DMS53 (cell line): ENCODE results near the gene CSRP2.
A peak's percentile ranks its signal among the peaks of the same experiment; 100 is the strongest.

ENCODE experiments used
- DNase-seq: peaks from one replicate; lab custom pipeline; 2025; lab: John Stamatoyannopoulos, UW

The CSRP2 gene

DNA sequence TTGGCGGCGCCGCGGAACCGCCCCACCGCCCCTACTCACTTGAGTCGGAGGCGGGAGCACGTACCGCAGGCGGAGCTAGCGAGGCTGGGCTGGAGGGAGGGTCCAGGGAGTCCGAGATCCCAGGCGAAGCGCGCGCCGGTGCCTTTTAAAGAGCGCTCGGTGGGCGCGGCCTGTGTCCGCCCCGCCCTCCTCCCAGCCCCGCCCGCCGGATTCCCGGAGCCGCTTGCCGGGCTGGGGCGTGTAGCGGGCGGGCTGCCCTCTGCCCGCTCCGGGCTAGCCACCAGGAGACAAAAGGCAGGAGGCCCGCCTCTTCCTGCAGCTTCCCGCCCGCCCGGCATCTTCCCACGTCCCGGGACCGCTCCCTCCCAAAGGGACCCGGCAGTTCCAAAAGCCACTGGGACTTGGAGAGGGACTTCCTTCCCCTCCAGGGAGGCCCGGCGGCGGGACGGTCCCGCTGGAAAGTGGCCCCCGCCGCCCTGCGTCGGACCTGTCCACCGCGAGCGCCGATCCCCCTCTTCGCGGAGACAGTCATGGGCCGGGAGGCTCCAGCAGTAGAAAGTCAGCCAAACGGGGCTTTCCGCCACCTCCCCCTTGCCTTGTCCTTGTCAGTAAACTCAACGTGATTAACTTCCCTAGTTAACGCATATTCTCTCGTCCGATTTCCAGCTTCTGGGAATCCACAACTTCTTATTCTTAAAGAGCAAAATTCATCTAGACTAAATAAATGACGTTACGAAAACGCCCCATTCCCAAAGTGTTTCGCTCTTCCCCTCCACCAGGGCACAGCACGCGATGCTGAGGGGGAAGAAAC, at the start of gene CSRP2:
TSS of gene CSRP2 (minus strand) at position 121 of the 811 bp plus-strand sequence. CDS start 12,759 bp downstream, outside the sequence.
- DNase-seq, result peak; percentile 97

DNA sequence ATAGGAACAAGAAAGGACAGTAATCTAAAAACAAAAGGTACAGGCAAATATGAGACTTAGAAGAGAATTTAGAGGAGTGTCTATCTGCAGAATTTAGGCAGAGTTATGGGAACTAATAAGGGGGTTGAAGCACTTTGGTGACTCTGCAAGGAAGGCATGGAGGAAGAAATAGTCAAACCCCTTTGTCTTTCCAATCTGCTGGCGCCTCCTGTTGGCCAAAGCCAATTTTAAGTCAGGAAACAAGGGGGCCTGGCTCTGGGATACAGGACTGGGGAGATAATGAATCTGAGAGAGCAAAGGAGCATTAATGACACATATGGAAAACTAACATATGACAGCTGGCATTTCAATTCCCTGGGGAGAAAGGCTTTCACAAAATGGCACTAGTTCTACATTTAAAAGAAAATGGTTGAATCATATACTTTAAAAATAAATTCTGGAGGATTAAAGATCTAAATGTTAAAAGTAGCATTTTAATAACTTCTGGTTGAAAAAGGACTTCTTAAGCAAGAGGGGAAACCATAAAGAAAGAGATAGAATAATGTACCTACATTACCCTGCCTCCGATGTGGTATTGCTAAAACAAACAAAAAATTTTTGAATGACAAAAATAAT, 48.5 kb upstream of the CSRP2 start:
- peak; percentile 64 for DNase-seq

DNA sequence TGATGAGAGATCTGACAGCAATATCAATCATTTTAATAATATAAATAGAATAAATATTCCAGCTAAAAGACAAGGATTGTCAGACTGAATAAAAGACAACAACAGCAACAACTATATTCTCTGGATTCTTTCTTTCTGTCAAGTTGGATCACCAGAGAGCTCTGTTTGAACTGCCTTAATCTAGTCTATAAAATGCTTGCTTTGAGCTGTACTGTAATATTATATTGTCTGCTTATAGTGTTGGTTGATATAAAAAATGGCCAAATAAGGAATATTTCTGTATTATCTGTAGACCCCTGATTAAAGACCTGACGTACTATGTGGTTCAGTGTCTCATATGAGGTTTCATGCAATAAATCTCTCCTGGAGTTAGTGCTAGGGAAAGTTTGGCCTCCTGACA, 46.3 kb upstream of the CSRP2 start:
- no peak for DNase-seq

DNA sequence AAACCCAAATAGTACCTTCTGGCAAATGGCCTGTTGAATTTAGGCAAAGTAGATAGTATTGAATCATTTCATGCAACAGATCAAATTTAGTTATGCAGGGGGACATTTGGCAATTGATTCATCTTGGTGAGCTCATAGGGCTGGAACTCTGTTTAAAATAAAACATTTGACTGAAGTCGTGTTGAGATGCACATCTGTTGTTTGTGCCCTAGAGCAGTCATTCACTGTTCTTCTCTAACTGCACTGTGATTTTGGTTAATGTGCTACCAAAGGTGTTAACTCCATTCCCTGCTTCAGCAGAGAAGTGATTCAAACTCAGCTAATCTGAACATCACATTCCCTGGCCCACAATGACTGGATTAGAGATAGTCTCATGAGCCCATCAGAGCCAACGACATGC, 44.0 kb upstream of the CSRP2 start:
- no peak for DNase-seq

DNA sequence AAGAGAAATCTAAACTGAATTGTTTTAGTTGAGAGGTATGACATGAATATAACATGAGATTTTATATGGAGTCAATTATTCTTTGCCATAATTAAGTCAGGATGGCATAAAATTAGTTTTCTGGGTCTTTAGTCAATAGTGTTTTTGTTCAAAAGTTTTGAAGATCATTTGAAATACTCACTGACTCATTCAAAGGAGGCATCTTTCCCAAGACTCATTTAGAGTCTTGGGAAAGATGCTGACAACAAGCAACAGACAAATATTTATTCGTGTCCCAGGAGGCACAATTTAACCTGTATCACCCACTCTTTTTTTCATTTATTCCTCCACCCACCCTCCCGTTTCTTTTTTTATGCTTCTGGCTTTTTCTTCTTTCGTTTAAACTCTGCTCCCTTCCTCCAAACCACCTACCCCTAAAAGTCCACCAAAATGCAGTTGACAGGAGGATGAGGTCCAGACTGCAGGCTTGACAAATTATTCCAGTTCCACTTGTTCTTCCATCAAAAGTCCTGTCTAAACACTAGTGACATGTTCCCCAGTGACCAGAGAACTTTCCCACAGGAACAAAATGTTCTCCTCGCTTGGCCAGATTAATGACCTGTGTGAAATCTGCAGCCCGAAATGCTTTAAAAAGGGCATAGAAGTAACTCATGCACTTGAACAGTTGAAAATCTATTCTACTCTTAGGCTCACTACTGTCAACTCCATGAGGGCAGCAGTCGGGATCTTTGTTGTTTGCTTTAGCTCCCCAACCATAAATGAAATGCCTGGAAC, 43.3 kb upstream of the CSRP2 start:
- DNase-seq, result no peak

DNA sequence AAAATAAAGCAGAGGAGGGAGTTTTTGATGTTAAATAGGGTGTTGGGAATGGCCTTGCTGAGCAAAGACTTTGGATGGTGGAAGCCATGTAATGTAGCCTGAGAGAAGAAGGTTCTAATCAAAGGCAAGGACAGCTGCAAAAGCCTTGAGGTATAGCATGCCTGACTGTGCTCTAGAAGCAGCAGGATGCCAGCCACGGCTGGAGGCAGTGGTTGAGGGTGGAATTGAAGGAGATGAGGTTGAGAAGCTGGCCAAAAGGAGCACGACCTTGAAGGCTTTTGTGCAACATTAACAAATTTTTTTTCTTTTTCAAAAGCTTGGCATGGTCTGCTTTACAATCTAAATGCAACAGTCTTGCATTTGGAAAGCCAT, 42.3 kb upstream of the CSRP2 start:
- DNase-seq, result no peak

DNA sequence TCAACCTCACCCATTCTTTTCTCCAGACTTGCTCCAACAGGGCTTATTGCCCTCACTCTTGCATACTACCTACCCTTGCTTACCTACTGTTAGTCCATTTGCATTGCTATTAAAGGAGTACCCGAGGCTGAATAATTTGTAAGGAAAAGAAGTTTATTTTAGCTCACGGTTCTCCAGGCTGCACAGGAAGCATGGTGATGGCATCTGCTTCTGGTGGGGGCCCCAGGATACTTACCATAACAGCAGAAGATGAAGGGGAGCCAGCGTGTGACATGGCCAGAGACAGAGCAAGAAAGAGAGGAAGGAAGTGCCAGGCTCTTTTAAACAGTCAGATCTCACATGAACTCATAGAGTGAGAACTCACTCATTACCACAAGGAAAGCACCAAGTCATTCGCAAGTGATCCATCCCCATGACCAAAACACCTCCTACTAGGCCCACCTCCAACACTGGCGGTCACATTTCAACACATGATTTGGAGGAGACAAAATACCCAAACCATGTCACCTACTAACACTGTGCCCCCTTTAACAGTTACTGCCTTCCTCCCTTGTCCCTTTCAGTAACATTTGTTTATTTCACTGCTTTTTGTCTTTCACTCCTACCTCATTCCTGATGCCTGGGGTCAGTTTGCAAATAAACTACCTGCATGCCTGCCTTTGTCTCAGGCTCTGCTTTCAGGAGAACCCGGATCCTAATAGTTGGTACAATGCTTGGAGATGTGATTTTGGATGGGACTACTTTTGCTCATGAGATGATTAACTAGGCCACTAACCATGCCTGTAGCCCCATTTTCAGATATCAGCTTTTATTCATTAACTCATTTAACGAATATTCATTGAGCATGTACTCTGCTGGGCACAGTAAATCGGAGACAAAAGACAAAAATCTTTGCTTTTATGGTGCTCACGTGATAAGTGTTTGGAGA, 41.6 kb upstream of the CSRP2 start:
- DNase-seq, result no peak

DNA sequence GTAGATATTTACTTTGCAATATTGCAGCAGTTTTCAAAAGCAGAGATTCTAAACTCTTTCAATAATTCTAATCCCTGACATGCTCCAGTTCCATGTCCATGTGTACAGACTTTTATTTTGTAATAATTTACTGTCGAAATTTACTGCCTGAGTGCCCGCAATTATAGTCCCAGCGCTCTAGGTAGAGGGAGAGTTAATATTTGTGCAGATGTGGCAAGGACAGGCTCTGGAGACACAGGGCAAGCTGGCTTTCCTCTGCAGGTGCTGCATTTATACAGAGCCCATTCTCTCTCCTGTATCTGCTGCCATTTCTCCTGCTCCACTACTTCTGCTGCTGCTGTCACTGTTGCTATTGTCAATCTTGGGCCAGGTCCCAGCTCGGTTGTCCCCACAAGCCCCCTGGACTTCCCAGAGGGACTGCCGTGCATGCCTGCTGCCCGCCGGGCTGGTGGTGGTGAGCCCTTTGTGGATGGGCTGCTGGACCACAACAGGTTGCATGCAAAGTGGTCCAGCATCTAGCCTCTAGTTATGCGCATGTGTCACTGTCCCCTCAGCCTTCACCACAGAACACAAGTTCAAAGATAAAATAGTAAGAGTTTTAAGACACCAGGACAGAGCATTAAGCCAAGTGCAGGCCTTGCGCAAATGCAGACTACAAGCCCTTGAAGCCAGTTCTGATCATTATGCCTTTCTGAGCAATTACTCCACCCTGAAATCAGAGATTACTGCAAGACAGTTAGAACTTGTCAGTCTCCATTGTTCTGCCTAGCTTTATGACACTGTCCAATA, 40.8 kb upstream of the CSRP2 start:
- DNase-seq, result peak; percentile 35

DNA sequence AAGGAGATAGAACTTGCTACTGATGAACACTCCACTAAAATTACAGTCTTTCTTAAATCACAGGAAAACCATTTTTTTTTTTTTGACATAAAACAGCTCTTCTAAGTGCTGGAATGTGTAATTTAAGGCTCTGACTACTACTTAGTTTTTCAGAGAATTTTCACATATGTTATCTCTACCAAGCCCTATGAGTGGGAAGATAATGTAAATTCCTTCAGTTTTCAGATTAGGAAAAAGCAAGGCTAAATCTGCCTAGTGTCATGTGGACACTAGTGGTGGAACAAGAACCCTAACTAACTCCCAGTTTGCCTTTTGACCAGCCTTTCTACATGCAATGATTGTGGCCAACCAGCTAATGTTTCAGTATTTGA, 37.3 kb upstream of the CSRP2 start:
- DNase-seq, result no peak

DNA sequence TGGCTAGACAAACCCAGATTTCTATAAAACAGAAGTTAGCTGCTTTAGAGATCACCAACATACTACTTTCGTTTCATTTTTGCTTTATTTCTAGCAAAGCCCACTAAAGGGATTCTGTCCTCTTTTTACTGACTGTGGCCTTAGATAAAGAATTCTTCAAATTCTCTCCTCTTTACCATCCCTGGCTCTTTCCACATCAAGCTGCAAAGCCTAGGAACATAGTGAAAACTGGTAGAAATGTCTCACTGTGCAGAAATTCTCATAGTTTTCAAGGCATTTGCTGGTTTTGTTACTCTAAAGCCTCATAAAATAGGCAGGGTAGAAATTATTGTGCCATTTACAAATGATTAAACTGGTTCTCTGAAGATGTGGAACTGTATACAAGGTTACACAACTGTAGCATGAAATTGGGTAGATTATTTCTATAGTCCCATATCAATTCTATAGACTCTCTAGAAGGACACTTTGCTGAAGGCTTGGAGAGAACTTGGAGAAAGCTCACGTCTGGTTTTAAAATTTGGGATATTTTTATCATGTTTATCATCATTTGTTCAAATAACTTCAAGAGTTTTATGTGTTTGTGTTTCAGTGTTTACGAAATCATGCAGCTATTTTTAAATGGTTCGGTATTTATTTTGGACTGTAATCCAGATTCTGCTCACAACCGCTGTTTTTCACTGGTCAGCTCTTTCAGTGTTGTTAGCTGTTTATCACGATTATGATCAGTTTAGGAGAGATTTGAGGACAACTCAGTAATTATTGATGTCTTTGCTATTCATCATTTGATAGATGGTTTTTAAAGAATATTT, 36.7 kb upstream of the CSRP2 start:
- no peak for DNase-seq

DNA sequence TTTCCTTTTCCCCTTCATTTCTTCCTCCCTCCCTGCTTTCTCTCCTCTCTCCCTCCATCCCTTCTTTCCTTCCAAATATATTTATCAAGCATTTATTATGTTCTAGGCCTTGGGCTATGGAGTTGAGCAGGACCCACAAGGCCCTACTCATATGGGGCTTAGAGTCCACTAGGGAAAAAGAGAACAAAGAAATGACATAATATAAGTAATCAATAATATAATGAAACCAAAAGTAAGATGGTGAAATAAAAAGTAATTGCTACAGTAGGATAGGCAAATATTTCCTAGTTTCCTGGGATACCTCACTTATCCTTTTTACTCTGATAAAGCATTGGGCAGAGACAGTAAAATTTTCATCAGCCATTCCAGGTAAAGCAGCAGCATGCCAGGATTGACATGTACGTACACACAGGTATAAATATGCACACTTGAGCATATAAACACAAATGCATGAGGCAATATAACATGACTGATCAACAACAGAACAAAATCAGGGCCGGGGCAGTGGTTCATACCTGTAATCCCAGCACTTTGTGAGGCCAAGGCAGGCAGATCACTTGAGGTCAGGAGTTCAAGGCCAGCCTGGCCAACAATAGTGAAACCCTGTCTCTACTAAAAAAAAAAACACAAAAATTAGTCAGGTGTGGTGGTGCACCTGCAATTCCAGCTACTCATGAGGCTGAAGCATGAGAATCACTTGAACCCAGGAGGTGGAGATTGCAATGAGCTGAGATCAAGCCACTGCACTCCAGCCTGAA, 35.5 kb upstream of the CSRP2 start:
- DNase-seq, result no peak

DNA sequence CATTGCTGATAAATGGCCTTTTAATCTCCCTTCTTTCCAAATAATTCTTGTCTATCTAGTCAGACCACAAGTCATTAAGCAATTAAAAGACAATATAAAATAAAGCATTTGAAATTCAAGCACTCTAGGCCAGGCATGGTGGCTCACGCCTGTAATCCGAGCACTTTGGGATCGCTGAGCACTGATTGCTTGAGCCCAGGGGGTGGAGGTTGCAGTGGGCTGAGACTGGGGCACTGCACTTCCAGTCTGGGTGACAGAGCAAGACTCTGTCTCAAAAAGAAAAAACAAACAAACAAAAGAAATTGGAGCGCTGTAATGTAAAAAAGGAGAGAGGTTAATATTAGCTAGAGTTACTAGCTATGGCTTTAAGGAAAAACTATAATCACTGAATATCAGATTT, 30.5 kb upstream of the CSRP2 start:
- no peak for DNase-seq

DNA sequence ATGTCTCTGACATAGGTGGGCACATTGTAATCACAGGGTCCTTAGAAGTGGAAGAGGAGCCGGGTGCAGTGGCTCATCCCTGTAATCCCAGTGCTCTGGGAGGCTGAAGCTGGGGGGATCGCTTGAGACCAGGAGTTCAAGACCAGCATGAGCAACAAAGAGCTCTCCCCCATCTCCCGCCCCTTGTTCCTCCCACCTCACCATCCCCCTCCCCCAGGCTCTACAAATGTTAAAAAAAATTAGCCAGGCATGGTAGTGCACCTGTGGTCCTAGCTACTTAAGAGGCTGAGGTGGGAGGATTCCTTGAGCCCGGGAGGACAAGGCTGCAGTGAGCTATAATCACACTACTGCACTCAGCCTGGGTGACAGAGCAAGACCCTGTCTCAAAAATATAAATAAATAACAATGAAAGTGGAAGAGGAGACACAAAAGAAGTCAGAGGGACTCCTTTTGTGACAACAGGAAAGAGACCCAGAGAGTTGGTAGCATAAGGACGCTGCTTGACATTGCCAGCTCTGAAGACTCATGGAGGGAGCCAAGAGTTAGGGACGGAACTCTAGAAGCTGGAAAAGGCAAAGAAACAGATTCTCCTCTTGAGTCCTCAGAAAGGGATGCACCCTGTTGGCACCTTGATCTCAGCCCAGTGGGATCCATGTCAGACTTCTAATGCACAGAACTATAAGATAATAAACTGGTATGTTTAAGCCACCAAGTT, 29.6 kb upstream of the CSRP2 start:
- no peak for DNase-seq

DNA sequence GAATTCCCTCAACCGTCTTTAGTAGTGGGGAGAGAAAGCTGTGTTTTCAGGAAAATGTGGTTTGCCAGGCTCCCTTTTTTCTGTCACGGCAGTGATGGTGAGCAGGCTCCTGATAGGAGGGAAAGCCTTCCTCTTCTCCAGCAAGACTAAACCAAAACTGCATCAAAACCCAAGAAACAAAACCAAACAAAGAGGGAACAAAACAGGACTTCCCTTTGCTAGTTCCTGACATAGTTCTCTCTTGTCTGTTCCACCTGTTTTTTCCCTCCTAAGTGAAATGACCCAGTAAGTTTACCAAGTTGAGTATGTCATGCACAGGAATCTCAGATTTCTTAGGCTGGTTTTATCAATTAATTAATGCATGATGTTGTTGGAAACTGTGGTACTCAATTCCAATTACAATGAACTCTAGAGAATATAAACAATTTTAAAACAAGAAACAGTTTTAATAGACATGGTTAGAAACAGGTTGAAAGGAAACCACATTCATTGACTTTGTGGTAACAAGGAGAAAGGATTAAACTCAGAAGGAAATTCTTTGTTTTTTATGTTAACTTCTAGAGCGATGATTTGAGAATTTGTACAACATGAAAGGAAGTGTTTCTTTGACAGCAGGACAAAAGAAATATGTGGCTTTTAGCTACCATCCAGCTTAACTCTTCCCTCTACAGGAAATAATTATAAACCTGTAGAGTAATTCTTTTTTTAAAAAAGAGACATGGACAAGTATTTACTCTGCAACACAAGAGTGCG, 23.0 kb upstream of the CSRP2 start:
- no peak for DNase-seq

DNA sequence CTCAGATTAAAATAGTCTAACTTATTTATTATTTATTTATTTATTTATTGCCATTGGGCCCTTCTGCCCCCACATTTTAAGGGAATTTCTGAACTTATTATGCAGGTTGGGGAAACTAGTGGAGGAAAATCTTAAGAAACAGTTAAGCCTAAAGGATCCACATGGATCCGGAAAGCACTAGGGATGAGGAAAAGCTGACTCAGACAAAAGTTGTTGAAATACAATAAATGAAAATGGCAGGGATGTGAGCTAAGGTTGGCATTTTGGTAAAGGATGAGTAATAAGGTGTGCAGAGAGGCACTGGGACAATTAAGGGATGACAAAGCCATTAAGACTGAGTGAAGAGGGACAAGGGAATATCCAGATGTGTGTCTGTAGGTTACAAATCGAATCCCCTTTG, 20.7 kb upstream of the CSRP2 start:
- DNase-seq, result no peak

DNA sequence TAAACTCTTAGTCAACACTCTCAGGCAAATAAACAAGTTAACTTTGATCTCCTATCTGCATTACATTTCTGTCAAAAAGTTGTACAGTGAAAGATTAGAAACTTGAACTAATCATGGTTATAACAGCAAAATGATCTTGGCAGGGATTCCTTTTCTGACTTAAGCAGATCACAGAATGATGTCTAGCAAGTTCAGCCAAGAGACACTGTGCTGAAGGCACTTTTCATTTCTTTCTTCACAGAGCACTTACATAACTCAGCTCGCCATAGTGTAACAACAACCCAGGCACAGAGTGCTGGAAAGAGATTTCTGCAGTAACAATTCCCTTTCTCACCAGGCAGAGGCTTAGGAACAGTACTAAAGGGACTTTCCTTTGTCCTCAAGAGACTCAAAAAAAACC, 19.6 kb upstream of the CSRP2 start:
- DNase-seq, result no peak

DNA sequence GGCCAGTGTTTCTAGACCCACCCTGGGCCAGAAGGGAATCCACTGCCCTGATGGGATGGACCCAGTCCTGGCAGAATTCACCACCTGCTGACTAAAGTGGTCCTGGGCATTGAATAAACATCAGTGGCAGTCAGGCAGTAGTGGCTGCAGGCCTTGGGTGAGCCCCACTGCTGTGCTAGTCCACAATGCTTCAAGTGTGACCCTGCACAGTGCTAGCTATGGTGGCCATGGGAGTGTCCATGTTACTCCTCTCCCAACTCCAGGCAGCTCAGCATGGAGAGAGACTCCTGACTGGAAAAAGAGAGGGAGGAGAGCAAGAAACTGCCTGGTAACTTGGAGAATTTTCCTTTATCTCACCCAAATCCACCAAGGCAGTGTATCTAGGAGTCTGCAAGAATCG, 17.5 kb upstream of the CSRP2 start:
- no peak for DNase-seq

DNA sequence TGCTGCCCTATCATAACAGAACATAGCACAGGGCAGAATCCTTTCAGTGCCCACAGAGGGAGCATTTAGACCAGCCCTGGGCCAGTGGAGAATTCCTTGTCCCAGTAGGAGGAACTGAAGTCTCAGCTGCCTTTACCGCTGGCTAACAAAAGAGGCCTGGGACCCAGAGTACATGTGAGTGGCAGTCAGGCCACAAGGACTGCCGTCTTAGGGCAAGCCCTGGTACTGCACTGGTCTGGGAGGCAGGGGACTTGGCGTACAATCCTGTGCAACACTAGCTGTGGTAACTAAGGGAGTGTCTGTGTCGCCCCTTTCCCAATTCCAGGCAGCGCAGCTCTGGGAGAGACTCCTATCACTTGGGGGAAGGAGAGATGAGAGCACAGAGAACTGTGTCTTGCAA, 17.0 kb upstream of the CSRP2 start:
- DNase-seq, result no peak
